ENCODE measurements around the gene SRA1.

Gene SRA1

GRCh38 chr5:140565024-140565779 lies 7.9 kb upstream of the SRA1 start:
- peak overlapping the region; percentile 79 to 91 for H3K9ac ChIP-seq (ENCODE audit: low read depth in 1 of 2, low read length in 2 of 2)
- H3K36me3 ChIP-seq (ENCODE audit: control insufficient read depth in 2 of 2, insufficient read depth in 2 of 2, low read length in 2 of 2) = peaks cover 22 to 37% of the 10 kb centered on the region in 2 donors
- peaks cover 23 to 36% of the 10 kb centered on the region in 2 donors for H3K4me1 ChIP-seq (ENCODE audit: control insufficient read depth in 2 of 2, insufficient read depth in 2 of 2, low read length in 2 of 2)

DNA sequence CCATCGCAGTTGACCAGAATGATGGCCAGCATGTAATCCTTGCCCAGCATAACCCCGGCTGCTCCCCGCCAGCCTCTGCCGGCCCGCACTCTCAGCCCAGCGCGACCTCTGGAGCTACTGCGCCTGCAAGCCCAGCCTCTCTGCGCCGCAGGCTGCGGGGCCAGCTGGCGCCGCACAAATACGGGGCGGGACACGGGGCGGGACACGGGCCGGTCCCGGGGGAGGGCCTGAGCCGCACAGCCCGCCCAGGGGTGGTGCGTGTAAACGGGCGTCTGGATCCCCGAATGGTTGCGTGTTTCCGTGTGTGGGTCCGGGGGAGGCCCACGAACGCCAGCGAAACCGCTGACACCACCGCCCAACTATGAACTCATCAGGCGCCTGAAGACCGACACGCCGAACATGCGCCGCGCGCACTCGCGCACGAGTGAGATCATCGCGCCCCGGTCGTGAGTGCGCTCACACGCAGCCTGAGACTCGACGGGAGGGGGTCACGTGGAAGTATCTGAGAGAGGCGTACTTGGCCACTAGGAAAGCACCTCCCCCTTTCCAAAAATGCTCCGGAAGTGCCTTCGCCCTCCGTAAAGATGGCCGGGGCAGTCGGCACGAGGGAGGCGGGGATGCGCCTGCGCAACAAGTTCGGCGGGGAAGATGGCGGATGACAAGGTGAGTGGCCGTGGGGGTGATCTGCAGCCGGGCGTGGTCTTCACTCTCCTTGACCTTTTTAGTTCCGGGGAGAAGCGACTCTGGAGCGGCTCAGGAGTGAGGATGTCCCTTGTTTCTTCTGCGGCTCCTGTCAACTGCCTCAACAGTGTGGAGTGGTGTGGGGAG lies 7.1 kb upstream of the SRA1 start, which contains the start of the genes APBB3 and SLC35A4:
Gene APBB3, minus strand, starts transcription at position 403 of the 828 bp plus-strand sequence. Its CDS starts 353 bp downstream, at position 50.
Gene SLC35A4, plus strand, starts transcription at position 633 of the 828 bp plus-strand sequence. CDS start 2,342 bp downstream, outside the sequence.
- no peaks in the 10 kb centered on the region for H3K9me3 ChIP-seq (ENCODE audit: control insufficient read depth in 2 of 2, low read length in 2 of 2)
- H3K27me3 ChIP-seq (ENCODE audit: control insufficient read depth in 2 of 2, insufficient read depth in 2 of 2, low read length in 2 of 2) = no peaks in the 10 kb centered on the region
- H3K4me1 ChIP-seq (ENCODE audit: control insufficient read depth in 2 of 2, insufficient read depth in 2 of 2, low read length in 2 of 2) = peaks cover 23 to 32% of the 10 kb centered on the region in 2 donors
- peaks cover 22 to 36% of the 10 kb centered on the region in 2 donors for H3K36me3 ChIP-seq (ENCODE audit: control insufficient read depth in 2 of 2, insufficient read depth in 2 of 2, low read length in 2 of 2)
- peak within 1 kb of the TSS; percentile 93 to 96 for H3K27ac ChIP-seq (ENCODE audit: low read depth in 2 of 2, low read length in 2 of 2)
- H3K9ac ChIP-seq (ENCODE audit: low read depth in 1 of 2, low read length in 2 of 2) = peak within 1 kb of the TSS; percentile 79 to 91
- H3K4me3 ChIP-seq (ENCODE audit: low read length in 2 of 2) = peak within 1 kb of the TSS; percentile 75 to 99

More at GRCh38 chr5:140565024-140565779, 7.9 kb upstream of the SRA1 start:
- no peaks in the 10 kb centered on the region for H3K27me3 ChIP-seq (ENCODE audit: control insufficient read depth in 2 of 2, insufficient read depth in 2 of 2, low read length in 2 of 2)
- no peaks in the 10 kb centered on the region for H3K9me3 ChIP-seq (ENCODE audit: control insufficient read depth in 2 of 2, low read length in 2 of 2)
- H3K27ac ChIP-seq (ENCODE audit: low read depth in 2 of 2, low read length in 2 of 2) = peak overlapping the region; percentile 93 to 96
- peak overlapping the region; percentile 75 to 99 for H3K4me3 ChIP-seq (ENCODE audit: low read length in 2 of 2)

- H3K9me3 ChIP-seq (ENCODE audit: control insufficient read depth in 2 of 2, low read length in 2 of 2) = no peaks in the 10 kb centered on the region
- H3K36me3 ChIP-seq (ENCODE audit: control insufficient read depth in 2 of 2, insufficient read depth in 2 of 2, low read length in 2 of 2) = peaks cover 22 to 33% of the 10 kb centered on the region in 2 donors
- H3K27me3 ChIP-seq (ENCODE audit: control insufficient read depth in 2 of 2, insufficient read depth in 2 of 2, low read length in 2 of 2) = no peaks in the 10 kb centered on the region
- peak overlapping the region; percentile 93 to 96 for H3K27ac ChIP-seq (ENCODE audit: low read depth in 2 of 2, low read length in 2 of 2)
- peak overlapping the region; percentile 75 to 99 for H3K4me3 ChIP-seq (ENCODE audit: low read length in 2 of 2)
- peak overlapping the region; percentile 79 to 91 for H3K9ac ChIP-seq (ENCODE audit: low read depth in 1 of 2, low read length in 2 of 2)
- H3K4me1 ChIP-seq (ENCODE audit: control insufficient read depth in 2 of 2, insufficient read depth in 2 of 2, low read length in 2 of 2) = peaks cover 23 to 29% of the 10 kb centered on the region in 2 donors
These were observed 6.3 kb upstream of the SRA1 start for GRCh38 chr5:140563596-140563995.

DNA sequence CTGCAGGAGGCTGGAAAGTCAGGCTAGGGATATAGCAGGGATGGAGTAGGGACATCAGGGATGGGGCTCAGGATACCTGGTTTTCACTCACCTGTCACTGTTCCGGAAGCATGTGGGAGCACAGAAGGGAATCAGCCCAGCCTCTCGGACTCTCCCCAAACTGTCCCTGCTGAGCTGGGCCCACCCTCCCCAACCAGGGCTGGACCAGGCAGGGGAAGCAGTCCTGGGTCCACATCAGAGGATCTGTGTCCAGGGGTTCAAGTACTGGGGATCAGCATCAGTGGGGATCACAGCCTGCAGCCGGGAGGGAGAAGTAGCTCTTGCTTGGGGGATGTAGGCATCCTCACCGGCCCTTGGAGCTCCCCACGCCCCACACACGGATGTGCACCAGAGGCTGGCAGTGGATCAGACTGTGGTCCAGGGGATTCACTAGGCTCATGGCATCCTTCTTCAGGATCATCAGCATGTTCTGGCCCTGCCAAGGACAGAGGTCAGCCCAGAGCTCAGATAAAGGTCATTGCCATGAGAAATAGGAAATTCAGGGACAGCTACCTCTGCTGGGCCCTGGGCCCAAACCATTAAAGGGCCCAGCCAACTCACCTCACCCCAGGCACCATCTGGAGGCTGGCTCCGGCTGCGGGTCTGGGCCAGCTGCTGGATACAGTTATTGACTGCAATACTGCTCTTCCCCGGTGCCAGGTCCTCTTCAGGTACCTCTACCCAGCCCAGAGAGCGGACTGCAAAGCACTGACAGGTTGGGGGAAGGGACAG lies 4.7 kb upstream of the SRA1 start:
- Histone ChIP-seq H3K4me3 (ENCODE audit: low read length in 2 of 2) (no peak overlapping the region), H3K9me3 (ENCODE audit: control insufficient read depth in 2 of 2, low read length in 2 of 2) (no peaks in the 10 kb centered on the region), H3K27ac (ENCODE audit: low read depth in 2 of 2, low read length in 2 of 2) (no peak overlapping the region), H3K36me3 (ENCODE audit: control insufficient read depth in 2 of 2, insufficient read depth in 2 of 2, low read length in 2 of 2) (peaks cover 11 to 16% of the 10 kb centered on the region in 2 donors), H3K27me3 (ENCODE audit: control insufficient read depth in 2 of 2, insufficient read depth in 2 of 2, low read length in 2 of 2) (no peaks in the 10 kb centered on the region), H3K4me1 (ENCODE audit: control insufficient read depth in 2 of 2, insufficient read depth in 2 of 2, low read length in 2 of 2) (peaks cover 28 to 29% of the 10 kb centered on the region in 2 donors), H3K9ac (ENCODE audit: low read depth in 1 of 2, low read length in 2 of 2) (no peak overlapping the region)

DNA sequence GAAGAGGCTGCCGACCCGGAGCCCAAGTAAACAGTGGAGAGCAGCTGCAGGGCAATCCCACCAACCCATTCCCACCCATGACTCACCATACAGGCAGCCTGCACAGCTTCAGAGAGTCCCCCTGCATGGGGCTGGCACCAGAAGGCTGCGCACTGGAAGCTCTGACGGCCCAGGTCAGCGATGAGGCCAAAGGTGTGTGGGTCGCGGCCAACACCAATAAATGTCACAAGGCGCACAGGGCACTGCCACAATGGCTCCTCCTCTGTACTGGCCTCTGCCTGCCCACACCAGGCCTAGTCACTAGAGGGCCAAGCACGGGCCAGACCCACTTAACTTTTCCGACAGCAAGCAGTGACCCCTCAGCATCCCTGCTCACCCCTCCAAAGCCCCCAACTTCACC lies 3.0 kb upstream of the SRA1 start:
- Histone ChIP-seq H3K9ac (ENCODE audit: low read depth in 1 of 2, low read length in 2 of 2) (no peak overlapping the region), H3K4me3 (ENCODE audit: low read length in 2 of 2) (no peak overlapping the region), H3K4me1 (ENCODE audit: control insufficient read depth in 2 of 2, insufficient read depth in 2 of 2, low read length in 2 of 2) (peaks cover 21 to 31% of the 10 kb centered on the region in 2 donors), H3K27ac (ENCODE audit: low read depth in 2 of 2, low read length in 2 of 2) (no peak overlapping the region), H3K27me3 (ENCODE audit: control insufficient read depth in 2 of 2, insufficient read depth in 2 of 2, low read length in 2 of 2) (no peaks in the 10 kb centered on the region), H3K9me3 (ENCODE audit: control insufficient read depth in 2 of 2, low read length in 2 of 2) (no peaks in the 10 kb centered on the region), H3K36me3 (ENCODE audit: control insufficient read depth in 2 of 2, insufficient read depth in 2 of 2, low read length in 2 of 2) (peaks cover 0 to 9% of the 10 kb centered on the region in 2 donors)

DNA sequence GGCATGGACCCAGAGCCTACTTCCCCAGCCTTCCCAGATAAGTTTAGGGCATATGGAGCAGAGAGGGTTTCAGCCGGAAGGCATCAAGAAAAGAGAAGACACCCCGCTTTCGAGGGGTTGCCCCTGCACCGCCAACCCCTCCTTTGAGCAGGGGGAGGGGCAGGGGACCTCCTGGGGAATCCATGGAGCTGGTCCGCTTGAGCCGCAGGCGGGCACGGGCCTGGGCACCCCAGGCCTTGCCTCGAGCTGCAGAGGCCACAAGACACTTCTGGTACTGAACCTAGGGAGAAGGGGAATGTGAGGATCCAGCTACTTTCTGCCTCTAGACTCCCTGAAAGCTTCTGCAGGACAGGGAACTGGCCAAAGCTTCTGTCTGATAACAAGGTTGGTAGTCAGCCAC lies 1.3 kb upstream of the SRA1 start:
- Histone ChIP-seq H3K9ac (ENCODE audit: low read depth in 1 of 2, low read length in 2 of 2) (no peak overlapping the region), H3K36me3 (ENCODE audit: control insufficient read depth in 2 of 2, insufficient read depth in 2 of 2, low read length in 2 of 2) (peaks cover 3 to 9% of the 10 kb centered on the region in 2 donors), H3K9me3 (ENCODE audit: control insufficient read depth in 2 of 2, low read length in 2 of 2) (no peaks in the 10 kb centered on the region), H3K27ac (ENCODE audit: low read depth in 2 of 2, low read length in 2 of 2) (no peak overlapping the region), H3K4me3 (ENCODE audit: low read length in 2 of 2) (no peak overlapping the region), H3K27me3 (ENCODE audit: control insufficient read depth in 2 of 2, insufficient read depth in 2 of 2, low read length in 2 of 2) (no peaks in the 10 kb centered on the region), H3K4me1 (ENCODE audit: control insufficient read depth in 2 of 2, insufficient read depth in 2 of 2, low read length in 2 of 2) (peaks cover 13 to 22% of the 10 kb centered on the region in 2 donors)

DNA sequence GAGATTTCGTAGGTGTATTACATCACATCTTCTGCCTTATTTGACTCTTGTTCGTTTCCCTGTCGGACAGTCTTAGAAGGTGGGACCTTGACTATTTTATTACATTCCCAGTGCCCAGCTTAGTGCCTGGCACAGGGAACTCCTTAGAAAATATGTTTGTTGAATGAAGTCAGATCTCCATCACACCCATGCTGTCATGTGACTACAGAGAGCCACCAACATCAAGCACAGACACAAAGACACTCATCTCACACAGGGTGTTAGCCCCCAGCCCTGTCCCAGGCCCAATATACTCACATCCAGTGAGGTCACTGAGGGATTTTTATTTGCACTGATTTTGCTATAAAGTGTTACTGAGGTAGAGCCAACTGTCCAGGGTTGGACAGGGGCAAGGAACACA lies 692 bp upstream of the SRA1 start:
- H3K9me3 ChIP-seq (ENCODE audit: control insufficient read depth in 2 of 2, low read length in 2 of 2) = no peaks in the 10 kb centered on the region
- H3K36me3 ChIP-seq (ENCODE audit: control insufficient read depth in 2 of 2, insufficient read depth in 2 of 2, low read length in 2 of 2) = peaks cover 3 to 9% of the 10 kb centered on the region in 2 donors
- peaks cover 9 to 17% of the 10 kb centered on the region in 2 donors for H3K4me1 ChIP-seq (ENCODE audit: control insufficient read depth in 2 of 2, insufficient read depth in 2 of 2, low read length in 2 of 2)
- peak overlapping the region; percentile 73 to 86 for H3K27ac ChIP-seq (ENCODE audit: low read depth in 2 of 2, low read length in 2 of 2)
- H3K27me3 ChIP-seq (ENCODE audit: control insufficient read depth in 2 of 2, insufficient read depth in 2 of 2, low read length in 2 of 2) = no peaks in the 10 kb centered on the region
- H3K4me3 ChIP-seq (ENCODE audit: low read length in 2 of 2) = peak overlapping the region in 1 of 2 donors; percentile 82
- H3K9ac ChIP-seq (ENCODE audit: low read depth in 1 of 2, low read length in 2 of 2) = peak overlapping the region; percentile 85 to 89

- H3K4me1 ChIP-seq (ENCODE audit: control insufficient read depth in 2 of 2, insufficient read depth in 2 of 2, low read length in 2 of 2) = peaks cover 9 to 17% of the 10 kb centered on the region in 2 donors
- H3K27ac ChIP-seq (ENCODE audit: low read depth in 2 of 2, low read length in 2 of 2) = peak overlapping the region in 1 of 2 donors; percentile 86
- H3K9me3 ChIP-seq (ENCODE audit: control insufficient read depth in 2 of 2, low read length in 2 of 2) = no peaks in the 10 kb centered on the region
- H3K27me3 ChIP-seq (ENCODE audit: control insufficient read depth in 2 of 2, insufficient read depth in 2 of 2, low read length in 2 of 2) = no peaks in the 10 kb centered on the region
- H3K9ac ChIP-seq (ENCODE audit: low read depth in 1 of 2, low read length in 2 of 2) = peak overlapping the region; percentile 85 to 89
- H3K4me3 ChIP-seq (ENCODE audit: low read length in 2 of 2) = peak overlapping the region; percentile 82 to 85
- H3K36me3 ChIP-seq (ENCODE audit: control insufficient read depth in 2 of 2, insufficient read depth in 2 of 2, low read length in 2 of 2) = peaks cover 10 to 15% of the 10 kb centered on the region in 2 donors
These were observed 835 bp downstream of the SRA1 start for GRCh38 chr5:140556438-140556837.

GRCh38 chr5:140555747-140556312 lies 1.4 kb downstream of the SRA1 start:
- Histone ChIP-seq H3K4me3 (ENCODE audit: low read length in 2 of 2) (peak overlapping the region; percentile 82 to 85), H3K27me3 (ENCODE audit: control insufficient read depth in 2 of 2, insufficient read depth in 2 of 2, low read length in 2 of 2) (no peaks in the 10 kb centered on the region), H3K9ac (ENCODE audit: low read depth in 1 of 2, low read length in 2 of 2) (peak overlapping the region in 1 of 2 donors; percentile 89), H3K9me3 (ENCODE audit: control insufficient read depth in 2 of 2, low read length in 2 of 2) (no peaks in the 10 kb centered on the region), H3K36me3 (ENCODE audit: control insufficient read depth in 2 of 2, insufficient read depth in 2 of 2, low read length in 2 of 2) (peaks cover 16% of the 10 kb centered on the region in 2 donors), H3K27ac (ENCODE audit: low read depth in 2 of 2, low read length in 2 of 2) (no peak overlapping the region), H3K4me1 (ENCODE audit: control insufficient read depth in 2 of 2, insufficient read depth in 2 of 2, low read length in 2 of 2) (peaks cover 9 to 17% of the 10 kb centered on the region in 2 donors)

Data from mucosa of rectum (tissue), 2 donors.